Choroid plexus epithelial cell (primary cell): ENCODE results near the gene TUBGCP2.

Experiments used
- DNase-seq: peaks from one replicate; pipeline ENCODE4 v3.0.0-alpha.2; 2010; ENCODE audit warnings: low read depth
- H3K4me3 ChIP-seq: 2 replicates; pipeline ENCODE4 v1.5.1; 2011; ENCODE audit warnings: low read depth, mild to moderate bottlenecking, control low read depth, low read length, moderate library complexity
- TF ChIP-seq, protein P1 (sequence below): conservative IDR thresholded peaks from 2 replicates; pipeline ENCODE4 v1.5.1; 2011; ENCODE audit warnings: low read depth, mild to moderate bottlenecking, control low read depth, inconsistent platforms, low read length, moderate library complexity

Gene TUBGCP2

DNA sequence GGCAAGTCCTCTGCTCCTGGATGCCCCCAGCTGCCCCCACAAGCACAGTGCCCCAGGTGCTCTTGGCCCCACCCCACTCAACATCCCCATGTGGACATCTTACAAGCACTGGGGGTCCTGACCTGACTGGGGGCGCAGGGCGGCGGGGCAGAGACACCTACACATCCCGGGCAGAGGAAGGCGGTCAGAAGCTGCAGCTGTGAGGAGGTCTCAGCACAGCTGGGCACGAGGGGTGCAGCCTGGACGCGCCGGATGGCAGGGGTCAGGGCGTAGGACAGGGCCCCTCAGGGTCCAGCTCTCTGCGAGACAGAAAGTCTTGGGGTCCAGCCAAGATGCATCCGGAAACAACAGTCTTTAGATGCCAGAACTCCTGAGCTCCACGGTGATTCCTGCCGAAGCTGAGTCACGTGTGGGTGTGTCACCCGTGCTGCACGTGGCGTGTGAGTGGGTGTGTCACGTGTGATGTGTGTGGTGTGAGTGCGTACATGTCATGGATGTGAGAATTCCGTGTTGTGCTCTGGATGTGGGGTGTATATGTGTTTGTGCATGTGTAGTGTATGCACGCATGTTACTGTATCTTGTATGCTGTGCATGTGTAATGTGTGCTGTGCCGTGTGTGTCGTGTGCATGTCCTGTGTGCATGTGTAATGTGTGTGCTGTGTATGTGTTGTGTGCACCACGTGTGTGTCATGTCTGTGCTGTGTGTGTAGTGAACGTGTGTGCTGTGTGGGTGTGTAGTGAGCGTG, 65.9 kb downstream of the TUBGCP2 start:
- DNase-seq, result peak; percentile 17
- TF ChIP-seq, protein P1, sequence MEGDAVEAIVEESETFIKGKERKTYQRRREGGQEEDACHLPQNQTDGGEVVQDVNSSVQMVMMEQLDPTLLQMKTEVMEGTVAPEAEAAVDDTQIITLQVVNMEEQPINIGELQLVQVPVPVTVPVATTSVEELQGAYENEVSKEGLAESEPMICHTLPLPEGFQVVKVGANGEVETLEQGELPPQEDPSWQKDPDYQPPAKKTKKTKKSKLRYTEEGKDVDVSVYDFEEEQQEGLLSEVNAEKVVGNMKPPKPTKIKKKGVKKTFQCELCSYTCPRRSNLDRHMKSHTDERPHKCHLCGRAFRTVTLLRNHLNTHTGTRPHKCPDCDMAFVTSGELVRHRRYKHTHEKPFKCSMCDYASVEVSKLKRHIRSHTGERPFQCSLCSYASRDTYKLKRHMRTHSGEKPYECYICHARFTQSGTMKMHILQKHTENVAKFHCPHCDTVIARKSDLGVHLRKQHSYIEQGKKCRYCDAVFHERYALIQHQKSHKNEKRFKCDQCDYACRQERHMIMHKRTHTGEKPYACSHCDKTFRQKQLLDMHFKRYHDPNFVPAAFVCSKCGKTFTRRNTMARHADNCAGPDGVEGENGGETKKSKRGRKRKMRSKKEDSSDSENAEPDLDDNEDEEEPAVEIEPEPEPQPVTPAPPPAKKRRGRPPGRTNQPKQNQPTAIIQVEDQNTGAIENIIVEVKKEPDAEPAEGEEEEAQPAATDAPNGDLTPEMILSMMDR, result no peak

DNA sequence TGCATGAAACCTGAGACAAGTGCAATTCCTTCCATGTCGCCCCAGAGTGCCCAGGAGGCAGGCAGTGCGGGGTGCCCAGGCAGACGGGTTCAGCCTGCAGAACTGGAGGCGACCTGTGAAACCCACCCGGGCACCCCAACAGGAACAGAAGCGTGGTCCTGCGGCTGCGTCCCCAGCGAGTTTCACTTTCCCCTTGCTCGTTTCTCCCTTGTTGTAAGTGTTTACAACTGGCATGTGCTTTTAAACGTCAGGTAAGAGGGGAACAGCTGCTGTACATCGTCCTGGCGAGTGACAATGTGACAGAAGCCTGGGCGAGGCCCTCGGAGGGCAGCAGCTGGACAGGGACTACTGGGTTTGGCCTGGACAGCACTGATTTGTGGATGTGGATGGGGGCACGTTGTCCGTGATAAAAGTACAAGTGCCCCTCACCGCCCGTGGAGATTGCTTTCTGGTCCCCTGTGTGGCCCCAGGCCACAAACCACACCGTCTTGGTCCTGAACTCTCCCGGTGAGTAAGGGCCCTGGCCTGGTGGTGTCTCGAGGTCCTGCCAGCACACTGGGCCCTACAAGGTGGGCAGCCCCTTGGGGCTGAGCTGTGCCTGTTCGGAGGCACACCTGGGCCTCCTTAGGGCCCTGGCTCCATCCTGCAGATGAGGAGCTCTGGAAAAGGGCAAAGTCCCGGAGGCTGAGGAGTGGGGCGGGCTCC, 67.0 kb downstream of the TUBGCP2 start:
- no peak overlapping the region for H3K4me3 ChIP-seq
- DNase-seq, result no peak
- TF ChIP-seq, protein P1, result no peak

More for the DNA sequence above, 65.9 kb downstream of the TUBGCP2 start:
- no peak overlapping the region for H3K4me3 ChIP-seq

DNA sequence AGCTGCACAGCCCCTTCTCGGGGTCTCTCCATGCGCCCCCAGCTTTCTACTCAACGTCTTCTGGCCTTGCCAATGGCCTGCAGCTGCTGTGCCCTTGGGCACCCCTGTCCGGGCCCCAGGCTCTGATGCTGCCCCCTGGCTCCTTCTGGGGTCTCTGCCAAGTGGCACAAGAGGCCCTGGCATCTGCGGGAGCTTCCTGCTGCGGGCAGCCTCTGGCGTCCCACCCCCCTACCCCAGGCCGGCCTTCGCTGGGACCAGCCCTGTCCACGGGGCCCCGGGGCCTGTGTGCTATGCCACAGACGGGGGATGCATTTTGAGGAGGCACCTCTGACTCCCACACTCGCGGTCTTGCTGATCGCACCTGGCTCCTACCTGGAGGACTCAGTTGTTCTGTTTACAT, 68.7 kb downstream of the TUBGCP2 start:
- no peak for DNase-seq
- TF ChIP-seq, protein P1, result no peak
- no peak overlapping the region for H3K4me3 ChIP-seq

DNA sequence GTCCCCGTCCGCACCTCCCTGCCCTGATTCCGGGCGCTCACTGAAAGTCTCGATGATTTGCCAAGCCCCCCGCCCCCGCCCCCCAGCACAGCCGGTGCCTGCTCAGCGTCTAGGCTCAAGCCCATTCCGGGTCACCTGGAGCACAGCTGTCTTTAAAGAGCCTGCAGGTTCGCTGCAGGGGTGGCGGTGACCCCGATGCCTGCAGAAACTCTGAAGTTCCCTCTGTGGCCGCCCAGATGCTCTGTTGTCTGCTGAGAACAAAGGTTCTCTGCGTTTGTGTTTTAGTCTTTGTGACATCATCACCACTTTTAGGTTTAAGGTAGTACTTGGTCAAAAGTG, 70.2 kb downstream of the TUBGCP2 start:
- no peak for DNase-seq
- H3K4me3 ChIP-seq, result no peak overlapping the region
- TF ChIP-seq, protein P1, result no peak

DNA sequence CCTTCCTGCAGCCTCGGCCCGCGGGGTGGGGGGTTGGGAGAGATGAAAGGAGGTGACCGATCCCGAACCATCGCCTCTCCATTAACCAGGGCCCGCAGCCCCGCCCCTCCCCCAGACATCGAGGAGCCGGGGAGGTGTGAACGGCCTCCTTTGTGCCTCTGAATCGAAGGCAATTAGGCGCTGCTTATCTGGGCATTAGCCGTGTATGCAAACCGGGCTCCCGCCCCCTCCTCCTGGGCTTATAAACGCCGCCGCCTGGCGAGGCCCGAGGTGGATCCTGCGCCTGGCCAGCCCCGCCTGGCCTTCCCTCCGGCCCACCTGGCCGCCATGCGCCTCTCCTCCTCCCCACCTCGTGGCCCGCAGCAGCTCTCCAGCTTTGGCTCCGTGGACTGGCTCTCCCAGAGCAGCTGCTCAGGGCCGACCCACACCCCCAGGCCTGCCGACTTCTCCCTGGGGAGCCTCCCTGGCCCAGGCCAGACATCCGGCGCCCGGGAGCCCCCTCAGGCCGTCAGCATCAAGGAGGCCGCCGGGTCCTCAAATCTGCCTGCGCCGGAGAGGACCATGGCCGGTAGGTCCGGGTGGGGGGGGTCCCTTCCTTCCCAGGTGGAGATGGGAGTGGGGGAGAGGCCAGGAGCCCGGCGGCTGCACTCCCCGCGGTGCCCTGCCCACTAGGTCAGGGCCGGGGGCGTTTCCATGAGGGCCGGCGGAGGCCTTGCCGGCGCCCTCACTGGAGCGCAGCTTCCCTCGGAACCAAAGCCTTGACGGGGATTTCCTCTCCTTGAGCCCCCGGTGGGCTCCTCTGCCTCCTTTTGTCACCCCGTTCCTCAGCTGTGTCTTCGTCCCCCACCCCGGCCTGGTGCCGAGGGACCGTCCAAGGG, 70.8 kb downstream of the TUBGCP2 start, which contains the start of gene VENTX:
TSS of gene VENTX (plus strand) at position 268 of the 878 bp plus-strand sequence. CDS start at position 328, 60 bp downstream.
- DNase-seq, result no peak
- no peak within 1 kb of the TSS for H3K4me3 ChIP-seq
- TF ChIP-seq, protein P1, result no peak

DNA sequence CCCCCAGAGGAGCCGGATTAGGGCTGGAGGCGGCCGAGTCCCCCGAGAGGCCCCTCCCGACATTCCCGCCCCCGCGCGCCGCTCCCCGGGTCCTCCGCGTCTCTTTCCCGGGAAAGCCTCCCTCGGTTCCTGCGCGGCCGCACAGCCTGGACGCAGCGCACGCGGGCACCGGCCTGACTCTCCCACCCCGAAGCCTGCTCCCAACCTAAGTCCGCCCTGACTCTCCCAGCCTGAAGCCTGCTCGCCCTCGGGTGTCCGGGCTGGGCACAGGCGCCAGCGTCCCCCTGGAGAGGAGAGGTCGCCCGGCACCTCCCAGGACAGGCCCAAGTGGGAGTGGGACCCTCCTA, 71.5 kb downstream of the TUBGCP2 start:
- TF ChIP-seq, protein P1, result no peak
- DNase-seq, result no peak
- H3K4me3 ChIP-seq, result no peak overlapping the region
